HG03108 (cell line): ENCODE results near the gene ABHD2.

Source experiments
- ATAC-seq: cut with Tn5 transposase; IDR thresholded peaks from one replicate; pipeline ENCODE4 v1.9.1; 2021; ENCODE audit warnings: moderate library complexity; ENCODE audit not compliant: unreplicated experiment

ABHD2 gene

GRCh38 chr15:89161666-89162065, 73.4 kb downstream of the ABHD2 start:
- ATAC-seq: no peak

GRCh38 chr15:89163271-89164055, 75.2 kb downstream of the ABHD2 start:
- no peak for ATAC-seq

GRCh38 chr15:89164712-89165211, 76.5 kb downstream of the ABHD2 start:
- ATAC-seq: no peak

- ATAC-seq: no peak
Measured at GRCh38 chr15:89165677-89166076, 77.4 kb downstream of the ABHD2 start.

GRCh38 chr15:89167267-89168176, 79.3 kb downstream of the ABHD2 start:
- ATAC-seq: peak; percentile 74

GRCh38 chr15:89168316-89168833, 80.1 kb downstream of the ABHD2 start:
- no peak for ATAC-seq

GRCh38 chr15:89170364-89170763, 82.1 kb downstream of the ABHD2 start:
- no peak for ATAC-seq

GRCh38 chr15:89171136-89172072, 83.1 kb downstream of the ABHD2 start:
- ATAC-seq: no peak

- ATAC-seq: no peak
Measured at GRCh38 chr15:89172921-89173320, 84.7 kb downstream of the ABHD2 start.

GRCh38 chr15:89174476-89174875, 86.2 kb downstream of the ABHD2 start:
- ATAC-seq: no peak

- no peak for ATAC-seq
Measured at GRCh38 chr15:89175617-89176191, 87.4 kb downstream of the ABHD2 start.

- ATAC-seq: no peak
Measured at GRCh38 chr15:89177116-89177515, 88.9 kb downstream of the ABHD2 start.

GRCh38 chr15:89177633-89178306, 89.5 kb downstream of the ABHD2 start:
- ATAC-seq: no peak

GRCh38 chr15:89178307-89178977, 90.2 kb downstream of the ABHD2 start:
- ATAC-seq: no peak

- no peak for ATAC-seq
Measured at GRCh38 chr15:89179966-89180875, 92.0 kb downstream of the ABHD2 start.

- ATAC-seq: no peak
Measured at GRCh38 chr15:89184357-89184756, 96.1 kb downstream of the ABHD2 start.

- ATAC-seq: no peak
Measured at GRCh38 chr15:89184886-89185526, 96.8 kb downstream of the ABHD2 start.
